NCI-H2196 (cell line): ENCODE results near the gene DHX29.

Source experiments
- DNase-seq: peaks from one replicate; lab custom pipeline; 2025; ENCODE audit not compliant: unreplicated experiment; lab: John Stamatoyannopoulos, UW

The DHX29 gene

GRCh38 chr5:55232985-55233928 is 74.2 kb downstream of the DHX29 start, which contains the start of gene CCNO:
Gene CCNO, minus strand, starts transcription at chr5:55233608. Its CDS starts 85 bp downstream, at chr5:55233523.
- peak; percentile 74 for DNase-seq

GRCh38 chr5:55232271-55232984 is 75.1 kb downstream of the DHX29 start:
- peak; percentile 44 for DNase-seq

GRCh38 chr5:55231919-55232270 is 75.6 kb downstream of the DHX29 start:
- DNase-seq = no peak

- no peak for DNase-seq
Observed at GRCh38 chr5:55231029-55231918, 76.2 kb downstream of the DHX29 start.

- DNase-seq = no peak
Observed at GRCh38 chr5:55230086-55230629, 77.3 kb downstream of the DHX29 start.

GRCh38 chr5:55227664-55228430 is 79.6 kb downstream of the DHX29 start:
- DNase-seq = no peak

- DNase-seq = peak; percentile 34
Observed at GRCh38 chr5:55226934-55227663, 80.4 kb downstream of the DHX29 start, which contains the start of gene MCIDAS. Gene MCIDAS, minus strand, starts transcription at chr5:55227315. Its CDS starts 177 bp downstream, at chr5:55227138.

- peak; percentile 68 for DNase-seq
Observed at GRCh38 chr5:55226027-55226933, 81.2 kb downstream of the DHX29 start.

- no peak for DNase-seq
Observed at GRCh38 chr5:55225346-55225745, 82.1 kb downstream of the DHX29 start.

- no peak for DNase-seq
Observed at GRCh38 chr5:55223812-55224240, 83.7 kb downstream of the DHX29 start.

- no peak for DNase-seq
Observed at GRCh38 chr5:55222985-55223811, 84.3 kb downstream of the DHX29 start.

- DNase-seq = no peak
Observed at GRCh38 chr5:55222092-55222984, 85.2 kb downstream of the DHX29 start.

GRCh38 chr5:55220433-55221185 is 86.9 kb downstream of the DHX29 start:
- no peak for DNase-seq

- DNase-seq = no peak
Observed at GRCh38 chr5:55219770-55220169, 87.7 kb downstream of the DHX29 start.

GRCh38 chr5:55218967-55219366 is 88.5 kb downstream of the DHX29 start:
- DNase-seq = peak; percentile 70
